HepG2 (cell line): Measurements from ENCODE around the gene FKBP5. TPM values are rescaled to one million over a fixed set of nuclear protein-coding genes. Genes with fewer than 3 reads are reported as not detected.

Source experiments
- ATAC-seq: fragments of 200-7000 bp; cut with Tn5 transposase; 3 replicates; pipeline ENCODE4 v1.9.1; 2020; ENCODE audit warnings: mild to moderate bottlenecking, moderate library complexity
- BruUV-seq: library from RNA; stranded (reverse); fragments of 400-500 nt; replicated peaks from 2 replicates; lab custom pipeline; 2021; lab: Mats Ljungman, UMichigan
- CTCF ChIA-PET: fragments of 300-600 bp; formaldehyde crosslinking; extraction: SDS; loops from one replicate; lab custom pipeline; 2021; ENCODE audit warnings: low total read pairs, inconsistent platforms, low intra/inter-chr PET ratio; lab: Yijun Ruan, JAX
- POLR2A ChIA-PET: fragments of 350-600 bp; sonication (Branson Sonifier 250); formaldehyde crosslinking; loops from one replicate; lab custom pipeline; 2020; ENCODE audit warnings: antibody characterized with exemption, inconsistent platforms; lab: Yijun Ruan, JAX
- DNase-seq: peaks from one replicate; pipeline ENCODE4 v3.0.0-alpha.2; 2015; ENCODE audit warnings: low spot score
- FAIRE-seq: peaks from 3 replicates; lab custom pipeline; 2011; peaks lifted over from hg19 to GRCh38; lab: Jason Lieb, UNC
- H2AFZ ChIP-seq: one replicate; pipeline ENCODE4 v1.6.1; 2011; ENCODE audit warnings: low read length, inconsistent platforms
- H3K27ac ChIP-seq: fragments of 300-600 bp; 3 replicates; pipeline ENCODE4 v1.8.0; 2011; ENCODE audit warnings: mixed run types, mild to moderate bottlenecking, mixed read lengths, low read length, inconsistent platforms; ENCODE audit not compliant: insufficient read depth; ENCODE audit errors: extremely low read length
- H3K27me3 ChIP-seq, 2 experiments: fragments of 200-600 bp in 1 of 2; 2 replicates in 1 of 2; 3 replicates in 1 of 2; pipeline versions ENCODE4 v1.6.0 to v1.8.0; 2011; ENCODE audit warnings: low read length in 2 of 2, mild to moderate bottlenecking in 2 of 2, moderate library complexity in 2 of 2, inconsistent platforms in 1 of 2; ENCODE audit not compliant: insufficient read depth in 2 of 2, control insufficient read depth in 1 of 2
- H3K36me3 ChIP-seq, 2 experiments: fragments of 200-600 bp in 1 of 2; replicated peaks in 1 of 2; 2 replicates in 1 of 2; 3 replicates in 1 of 2; pipeline versions ENCODE4 v1.5.1 to v1.8.0; 2011; ENCODE audit warnings: low read length in 2 of 2, inconsistent platforms in 1 of 2; ENCODE audit not compliant: insufficient read depth in 2 of 2, control insufficient read depth in 1 of 2
- H3K4me1 ChIP-seq: 2 replicates; pipeline ENCODE4 v1.5.1; 2012; ENCODE audit warnings: low read length, inconsistent platforms; ENCODE audit not compliant: insufficient read depth
- H3K4me2 ChIP-seq: 2 replicates; pipeline ENCODE4 v1.6.0; 2011; ENCODE audit warnings: low read depth, low read length, inconsistent platforms
- H3K4me3 ChIP-seq, 3 experiments: fragments of 200-600 bp in 1 of 3; sonication (generic), shearing (Covaris generic) in 1 of 3; replicated peaks in 1 of 3; 2 replicates each; pipeline ENCODE4 v1.5.1; 2011 to 2016; ENCODE audit warnings: low read length in 3 of 3, inconsistent platforms in 2 of 3, low read depth in 2 of 3, mild to moderate bottlenecking in 2 of 3, control low read depth in 1 of 3, mixed read lengths in 1 of 3; ENCODE audit not compliant: insufficient read depth in 1 of 3
- H3K79me2 ChIP-seq: one replicate; pipeline ENCODE4 v1.6.1; 2011; ENCODE audit warnings: low read length, inconsistent platforms; ENCODE audit not compliant: insufficient read depth
- H3K9ac ChIP-seq: 2 replicates; pipeline ENCODE4 v1.6.0; 2011; ENCODE audit warnings: mild to moderate bottlenecking, low read depth, low read length, inconsistent platforms; ENCODE audit not compliant: insufficient read depth
- H3K9me3 ChIP-seq: 2 replicates; pipeline ENCODE4 v1.5.1; 2012; ENCODE audit warnings: mild to moderate bottlenecking, low read length
- H4K20me1 ChIP-seq: 2 replicates; pipeline ENCODE4 v1.6.0; 2011; ENCODE audit warnings: inconsistent platforms, mild to moderate bottlenecking, low read length, moderate library complexity; ENCODE audit not compliant: insufficient read depth
- ATF3 ChIP-seq: sonication (generic); formaldehyde crosslinking; IDR thresholded peaks from 2 replicates; pipeline ENCODE4 v1.4.0; 2020; ENCODE audit warnings: missing genetic modification reagents
- FOXC1 ChIP-seq: sonication (generic); formaldehyde crosslinking; IDR thresholded peaks from 2 replicates; pipeline ENCODE4 v1.8.0; 2022; ENCODE audit warnings: mild to moderate bottlenecking, missing genetic modification reagents, borderline replicate concordance
- HDAC2 ChIP-seq: sonication (generic); formaldehyde crosslinking; IDR thresholded peaks from 2 replicates; pipeline ENCODE4 v1.4.0; 2020; ENCODE audit warnings: missing genetic modification reagents
- KDM4B ChIP-seq: sonication (generic); formaldehyde crosslinking; IDR thresholded peaks from 2 replicates; pipeline ENCODE4 v1.4.0; 2020; ENCODE audit warnings: missing genetic modification reagents
- KMT2B ChIP-seq: IDR thresholded peaks from 2 replicates; pipeline ENCODE4 v1.6.1; 2016; ENCODE audit warnings: missing genetic modification reagents, missing compliant biosample characterization
- NBN ChIP-seq: fragments of 450-650 bp; conservative IDR thresholded peaks from 2 replicates; pipeline ENCODE4 v1.6.1; 2017
- NFYB ChIP-seq: sonication (generic); formaldehyde crosslinking; IDR thresholded peaks from 2 replicates; pipeline ENCODE4 v1.4.0; 2020; ENCODE audit warnings: missing genetic modification reagents
- NFYC ChIP-seq: IDR thresholded peaks from 2 replicates; pipeline ENCODE4 v1.6.1; 2016; ENCODE audit warnings: missing genetic modification reagents, missing compliant biosample characterization
- TBL1XR1 ChIP-seq: fragments of 150-350 bp; IDR thresholded peaks from 2 replicates; pipeline ENCODE4 v1.6.1; 2014; ENCODE audit warnings: borderline replicate concordance, low read length; ENCODE audit not compliant: partially characterized antibody
- USF2 ChIP-seq, 2 experiments: sonication (generic) in 1 of 2; formaldehyde crosslinking in 1 of 2; IDR thresholded peaks; 2 replicates each; pipeline versions ENCODE4 v1.5.1 to v1.6.1; 2011 to 2020; ENCODE audit warnings: borderline replicate concordance in 1 of 2, low read depth in 1 of 2, low read length in 1 of 2, mild to moderate bottlenecking in 1 of 2, missing genetic modification reagents in 1 of 2, moderate library complexity in 1 of 2
- ZBTB21 ChIP-seq: sonication (generic); formaldehyde crosslinking; IDR thresholded peaks from 2 replicates; pipeline ENCODE4 v1.4.0; 2020; ENCODE audit warnings: missing genetic modification reagents
- ZHX2 ChIP-seq, 2 experiments: sonication (generic) in 1 of 2; formaldehyde crosslinking in 1 of 2; IDR thresholded peaks; 2 replicates each; pipeline versions ENCODE4 v1.6.1 to v1.9.0; 2014 to 2022; ENCODE audit warnings: antibody characterized with exemption in 1 of 2, borderline replicate concordance in 1 of 2, inconsistent platforms in 1 of 2, low read depth in 1 of 2, missing genetic modification reagents in 1 of 2
- ZNF143 ChIP-seq: sonication (generic); formaldehyde crosslinking; IDR thresholded peaks from 2 replicates; pipeline ENCODE4 v1.4.0; 2020; ENCODE audit warnings: missing genetic modification reagents
- in situ Hi-C: cut with HindIII; loops from 2 replicates; pipeline ENCODE4 v1.10.0; 2017; ENCODE audit warnings: low pct_unique_long_range_greater_than_20kb; ENCODE audit not compliant: extremely low pct_ligation_motif_present
- intact Hi-C: fragments of 100-400 bp; cut with micrococcal nuclease; formaldehyde crosslinking; loops from one replicate; pipeline ENCODE4 v1.10.0; 2022; ENCODE audit not compliant: unreplicated experiment
- polyA plus RNA-seq, 8 experiments: library from polyadenylated mRNA; depleted of rRNA in 3 of 8; stranded (reverse) in 7 of 8; unstranded in 1 of 8; fragments of >200 nt; fragmentation: Illumina TruSeq in 4 of 8; extraction: Trizol in 4 of 8; gene quantifications; 2 replicates each; pipeline versions ENCODE4 v1.2.1 to v1.2.3, GENCODE V29; 2011 to 2016; ENCODE audit warnings: low read depth in 4 of 8, missing spikeins in 1 of 8, mixed read lengths in 1 of 8; ENCODE audit not compliant: insufficient read depth in 1 of 8
- total RNA-seq, 5 experiments: library from RNA; depleted of rRNA; stranded (reverse); fragments of >200 nt; fragmentation: Illumina TruSeq; extraction: Trizol; gene quantifications; 2 replicates each; pipeline ENCODE4 v1.2.3, GENCODE V29; 2016; ENCODE audit warnings: low read depth in 1 of 5

Gene FKBP5
- total and polyA plus RNA-seq, 2 of the 13 experiments (the other 11 are each of a cell fraction or from before 2014, with no cell fraction given): 8.0 to 17.4 TPM

- DNase-seq: no peak
- H3K4me1 ChIP-seq: peaks cover 8% of the 10 kb centered on the region
- BruUV-seq: no TSS peak
- FAIRE-seq: no peak
- no peaks in the 10 kb centered on the region for H3K79me2 ChIP-seq
- POLR2A ChIA-PET: interaction anchor here (1.2 kb wide), 1 partner anchor 25 kb away, joined by 4 read pairs; no protein-coding TSS in a partner anchor
- no peak overlapping the region for H3K9ac ChIP-seq
- no peak overlapping the region for H3K4me3 ChIP-seq
- H4K20me1 ChIP-seq: no peaks in the 10 kb centered on the region
- no peak overlapping the region for H3K4me2 ChIP-seq
- intact Hi-C loops: no loop called here
- no peak overlapping the region for H2AFZ ChIP-seq
- no peaks in the 10 kb centered on the region for H3K27me3 ChIP-seq
- in situ Hi-C loops: no loop called here
- H3K27ac ChIP-seq: no peak overlapping the region
- no peak for TF ChIP-seq KMT2B (CRISPR knock-in tag)
- no peak for TF ChIP-seq ZBTB21 (CRISPR knock-in tag)
- no peak for TF ChIP-seq USF2 (IDR thresholded peaks at IDR 0.05; ENCODE audit: low read depth, low read length)
- TF ChIP-seq USF2 (CRISPR knock-in tag; IDR thresholded peaks at IDR 0.05; ENCODE audit: borderline replicate concordance): peak; percentile 53; the same call in 1 of the 2 replicates
- TF ChIP-seq ZNF143 (CRISPR knock-in tag): peak; percentile 41; the same call in 1 of the 2 replicates
- TF ChIP-seq NBN: no peak
- TF ChIP-seq ATF3 (CRISPR knock-in tag): no peak
- no peak for TF ChIP-seq HDAC2 (CRISPR knock-in tag)
- TF ChIP-seq NFYC (CRISPR knock-in tag): peak; percentile 55
- TF ChIP-seq FOXC1 (CRISPR knock-in tag): no peak
- TF ChIP-seq ZHX2 (IDR thresholded peaks at IDR 0.05; ENCODE audit: low read depth): no peak
- no peak for TF ChIP-seq ZHX2 (CRISPR knock-in tag; IDR thresholded peaks at IDR 0.05; ENCODE audit: borderline replicate concordance)
- no peak for TF ChIP-seq KDM4B (CRISPR knock-in tag)
- TF ChIP-seq NFYB (CRISPR knock-in tag): peak; percentile 38
- TF ChIP-seq TBL1XR1: no peak
- no peaks in the 10 kb centered on the region for H3K9me3 ChIP-seq
- CTCF ChIA-PET: no interaction called here
- no peak for ATAC-seq
- H3K36me3 ChIP-seq: no peaks in the 10 kb centered on the region
Measured at GRCh38 chr6:35703554-35703953, 14.8 kb upstream of the FKBP5 start.
